Spleen (tissue), 11 donors: ENCODE measurements around the gene RGS1. TPM values are rescaled to one million over a fixed set of nuclear protein-coding genes. Genes with fewer than 3 reads are reported as not detected.
A peak's percentile ranks its signal among the peaks of the same experiment; 100 is the strongest.

Source experiments
- DNase-seq: peaks from one replicate; pipeline ENCODE4 v3.0.0-alpha.2; 2020
- H3K27ac ChIP-seq, 8 donors: fragments of 200-600 bp; sonication (generic) in 7 of 8; 1 replicate in 4 of 8; 2 replicates in 4 of 8; pipeline versions ENCODE4 v1.5.0 to v1.8.0; 2016 to 2021; ENCODE audit warnings: inconsistent platforms in 4 of 8, mild to moderate bottlenecking in 4 of 8, moderate library complexity in 1 of 8
- H3K27me3 ChIP-seq, 7 donors: fragments of 200-600 bp; sonication (generic) in 6 of 7; replicated peaks in 1 of 7; 1 replicate in 4 of 7; 2 replicates in 3 of 7; pipeline versions ENCODE4 v1.5.0 to v1.8.0; 2016 to 2021; ENCODE audit warnings: inconsistent platforms in 3 of 7, mild to moderate bottlenecking in 1 of 7
- H3K36me3 ChIP-seq, 6 donors: fragments of 200-600 bp; sonication (generic) in 5 of 6; 1 replicate in 4 of 6; 2 replicates in 2 of 6; pipeline versions ENCODE4 v1.5.0 to v1.8.0; 2016 to 2021; ENCODE audit warnings: inconsistent platforms in 2 of 6
- H3K4me1 ChIP-seq, 6 donors: fragments of 200-600 bp; sonication (generic) in 5 of 6; 1 replicate in 3 of 6; 2 replicates in 3 of 6; pipeline versions ENCODE4 v1.5.0 to v1.8.0; 2016 to 2021; ENCODE audit warnings: inconsistent platforms in 3 of 6
- H3K4me3 ChIP-seq, 8 donors: fragments of 200-600 bp; sonication (generic) in 7 of 8; 1 replicate in 4 of 8; 2 replicates in 4 of 8; pipeline versions ENCODE4 v1.5.0 to v1.8.0; 2016 to 2021; ENCODE audit warnings: inconsistent platforms in 4 of 8, mild to moderate bottlenecking in 4 of 8, moderate library complexity in 2 of 8
- H3K9me3 ChIP-seq, 8 donors: fragments of 200-600 bp; sonication (generic) in 7 of 8; 1 replicate in 4 of 8; 2 replicates in 4 of 8; pipeline versions ENCODE4 v1.5.0 to v1.8.0; 2016 to 2021; ENCODE audit warnings: inconsistent platforms in 4 of 8
- POLR2A ChIP-seq, 3 donors: fragments of 450-650 bp; IDR thresholded peaks; one replicate each; pipeline ENCODE4 v1.5.1; 2017; ENCODE audit warnings: antibody characterized with exemption in 3 of 3, mild to moderate bottlenecking in 1 of 3
- POLR2AphosphoS5 ChIP-seq, 3 donors: sonication (generic); formaldehyde crosslinking; IDR thresholded peaks; one replicate each; pipeline ENCODE4 v1.5.1; 2017; ENCODE audit warnings: antibody characterized with exemption in 3 of 3
- WGBS, 5 donors: extraction: QIAGEN DNeasy Blood & Tissue Kit in 3 of 5; methylation state at CpG; one replicate each; pipeline versions ENCODE4 v1.1.5 to v1.1.7; 2013 to 2018; 5-methylcytosine and 5-hydroxymethylcytosine counted together
- intact Hi-C: fragments of 100-400 bp; cut with DNase I; formaldehyde crosslinking; loops from one replicate; pipeline ENCODE4 v1.15.0; 2023; ENCODE audit warnings: low total_unique reads
- polyA plus RNA-seq, 3 donors: library from polyadenylated mRNA; stranded (reverse); fragments of 200-250 nt; gene quantifications; one replicate each; pipeline ENCODE4 v1.2.1, GENCODE V29; 2013
- total RNA-seq, 7 donors: library from RNA; depleted of rRNA in 3 of 7; stranded (reverse); fragments of >200 nt in 3 of 7; fragmentation: NEBNext Ultra II Directional in 4 of 7; extraction: Animal tissue kit (Norgen Biotek cat#: 25700) in 4 of 7; gene quantifications; one replicate each; pipeline versions ENCODE4 v1.1.0 to v1.2.1, GENCODE V29; 2016 to 2021
- TF ChIP-seq, protein P1 (sequence below), 11 experiments: fragments of 200-600 bp in 7 of 11; fragments of 450-650 bp in 4 of 11; sonication (generic) in 4 of 11; IDR thresholded peaks in 8 of 11; conservative IDR thresholded peaks in 3 of 11; 1 replicate in 7 of 11; 2 replicates in 4 of 11; pipeline versions ENCODE4 v1.4.0 to v1.8.0; 2016 to 2021; ENCODE audit warnings: antibody characterized with exemption in 11 of 11, inconsistent platforms in 4 of 11, mild to moderate bottlenecking in 1 of 11
- donor health status: healthy with polysubstance abuse.
- donor health status: DM: no; HTN: no; CAD: no; lungs with moderate emphysema.
- donor health status: DM: no; HTN: no; CAD: no.
- donor health status: Bipolar disorder and iron deficiency.
- donor health status: healthy.
- donor health status: DM: no; HTN: no; CAD: no.
- donor health status: DM: yes; HTN: yes; CAD: no.

The RGS1 gene
- total and polyA plus RNA-seq, 10 donors, result 15.9 to 261 (median 68.2) TPM

DNA sequence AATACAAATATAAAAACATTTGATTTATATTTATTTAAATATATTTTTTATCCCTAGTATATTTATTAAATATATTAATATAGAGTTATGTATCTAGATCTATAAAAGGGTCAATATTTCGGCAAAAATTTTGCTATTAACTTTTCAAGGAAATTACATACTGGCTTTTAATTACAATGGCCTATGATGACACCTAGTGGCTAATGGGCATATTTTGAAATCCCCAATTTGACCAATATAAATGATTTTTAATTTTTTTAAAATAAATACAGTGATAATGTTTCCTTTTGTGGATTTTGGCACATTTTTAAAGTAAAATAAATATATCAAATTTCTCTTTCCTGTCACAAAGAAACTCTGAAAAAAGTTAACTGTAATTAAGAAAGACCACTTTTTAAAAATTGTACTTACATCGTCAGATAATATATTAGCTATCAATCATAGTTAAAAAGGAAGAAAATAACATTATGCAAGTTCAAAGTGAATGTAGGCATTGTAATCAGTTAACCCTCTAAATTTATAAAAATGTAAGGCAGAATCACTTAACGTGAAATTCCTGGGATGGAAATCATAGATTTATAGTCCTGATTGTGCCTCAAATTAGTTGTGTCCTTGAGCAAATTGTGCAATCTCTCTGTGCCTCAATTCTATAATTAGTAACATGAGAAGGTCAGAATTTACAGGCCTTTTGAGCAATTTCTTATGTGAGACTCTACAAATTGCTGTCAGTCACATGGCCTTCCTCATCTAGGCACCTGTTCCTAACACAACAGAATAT is 34.7 kb downstream of the RGS1 start:
- Histone ChIP-seq H3K27me3 (no peaks in the 10 kb centered on the region), H3K4me1 (peaks cover 0 to 23% (median 17%) of the 10 kb centered on the region in 6 donors), H3K4me3 (no peak overlapping the region), H3K36me3 (no peaks in the 10 kb centered on the region), H3K27ac (no peak overlapping the region), H3K9me3 (no peaks in the 10 kb centered on the region)
- DNase-seq, result no peak
- intact Hi-C loops, result loop anchor here (5.0 kb wide), 1 partner anchor 138 kb away; no protein-coding TSS in a partner anchor
- WGBS, 5 donors, result 48 to 60% (median 56%) methylated on average over 3 of the region's 3 CpGs
- no peak for TF ChIP-seq POLR2A (IDR thresholded peaks at IDR 0.05)
- TF ChIP-seq, protein P1, sequence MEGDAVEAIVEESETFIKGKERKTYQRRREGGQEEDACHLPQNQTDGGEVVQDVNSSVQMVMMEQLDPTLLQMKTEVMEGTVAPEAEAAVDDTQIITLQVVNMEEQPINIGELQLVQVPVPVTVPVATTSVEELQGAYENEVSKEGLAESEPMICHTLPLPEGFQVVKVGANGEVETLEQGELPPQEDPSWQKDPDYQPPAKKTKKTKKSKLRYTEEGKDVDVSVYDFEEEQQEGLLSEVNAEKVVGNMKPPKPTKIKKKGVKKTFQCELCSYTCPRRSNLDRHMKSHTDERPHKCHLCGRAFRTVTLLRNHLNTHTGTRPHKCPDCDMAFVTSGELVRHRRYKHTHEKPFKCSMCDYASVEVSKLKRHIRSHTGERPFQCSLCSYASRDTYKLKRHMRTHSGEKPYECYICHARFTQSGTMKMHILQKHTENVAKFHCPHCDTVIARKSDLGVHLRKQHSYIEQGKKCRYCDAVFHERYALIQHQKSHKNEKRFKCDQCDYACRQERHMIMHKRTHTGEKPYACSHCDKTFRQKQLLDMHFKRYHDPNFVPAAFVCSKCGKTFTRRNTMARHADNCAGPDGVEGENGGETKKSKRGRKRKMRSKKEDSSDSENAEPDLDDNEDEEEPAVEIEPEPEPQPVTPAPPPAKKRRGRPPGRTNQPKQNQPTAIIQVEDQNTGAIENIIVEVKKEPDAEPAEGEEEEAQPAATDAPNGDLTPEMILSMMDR (IDR thresholded peaks at IDR 0.05 in 8 of 11, conservative IDR thresholded peaks at IDR 0.05 in 3 of 11), result peak in 10 of 11 experiments; percentile 32 to 71 (median 63)

DNA sequence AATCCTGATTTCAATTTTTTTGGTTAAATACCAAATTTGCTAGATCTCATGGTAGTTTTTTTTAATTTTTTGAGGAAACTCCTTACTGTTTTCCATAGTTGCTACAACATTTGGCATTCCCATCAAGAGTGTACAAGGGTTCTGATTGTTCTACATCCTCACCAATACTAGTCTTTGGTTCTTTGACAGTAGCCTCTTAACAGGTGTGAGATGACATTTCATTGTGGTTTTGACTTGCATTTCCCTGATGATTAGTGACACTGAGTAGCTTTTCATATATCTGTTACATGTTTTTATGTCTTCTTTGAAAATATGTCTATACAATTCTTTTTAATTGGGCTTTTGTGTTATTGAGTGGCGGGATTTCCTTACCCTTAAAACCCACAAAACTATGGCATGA is 39.5 kb downstream of the RGS1 start:
- Histone ChIP-seq H3K27ac (no peak overlapping the region), H3K36me3 (no peaks in the 10 kb centered on the region), H3K9me3 (no peaks in the 10 kb centered on the region), H3K4me1 (peaks cover 0 to 5% (median 2%) of the 10 kb centered on the region in 6 donors), H3K4me3 (no peak overlapping the region), H3K27me3 (no peaks in the 10 kb centered on the region)
- TF ChIP-seq POLR2A (IDR thresholded peaks at IDR 0.05) (no peak), POLR2AphosphoS5 (IDR thresholded peaks at IDR 0.05) (no peak)
- TF ChIP-seq, protein P1 (IDR thresholded peaks at IDR 0.05 in 8 of 11, conservative IDR thresholded peaks at IDR 0.05 in 3 of 11), result no peak
- 88 to 100% (median 94%) methylated on average over 1 of the region's 1 CpG for WGBS, 5 donors
- DNase-seq, result no peak
- intact Hi-C loops, result no loop called here

DNA sequence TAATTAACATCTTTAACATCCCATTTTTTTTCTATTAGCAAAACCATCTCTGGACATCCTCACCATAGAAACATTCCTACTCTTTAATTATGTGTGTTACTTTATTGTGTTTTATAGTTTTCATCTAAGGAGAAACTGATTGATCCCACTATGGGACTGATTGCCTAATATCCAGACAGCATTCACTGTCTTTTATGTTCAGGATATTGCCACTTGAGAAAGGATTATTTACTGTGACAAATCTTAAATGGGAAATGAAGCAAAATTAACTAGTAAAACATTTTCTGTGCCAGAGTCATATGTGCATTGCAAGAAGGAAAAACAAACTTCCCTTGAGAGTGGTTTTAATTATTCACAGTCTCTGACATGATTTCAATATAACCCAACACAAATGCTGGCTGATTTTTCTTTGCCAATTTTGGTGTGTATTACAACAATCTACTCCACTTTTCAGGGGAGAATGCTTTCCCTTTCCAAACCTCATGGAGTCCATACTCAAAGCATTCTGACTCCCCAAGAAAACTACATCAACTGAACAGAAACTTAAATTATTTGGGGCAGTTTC is 44.6 kb downstream of the RGS1 start:
- Histone ChIP-seq H3K27me3 (peaks cover 0 to 11% (median 0%) of the 10 kb centered on the region in 7 donors), H3K4me3 (no peak overlapping the region), H3K36me3 (no peaks in the 10 kb centered on the region), H3K27ac (no peak overlapping the region), H3K9me3 (peaks cover 0 to 11% (median 0%) of the 10 kb centered on the region in 8 donors), H3K4me1 (no peaks in the 10 kb centered on the region)
- intact Hi-C loops, result no loop called here
- TF ChIP-seq POLR2A (IDR thresholded peaks at IDR 0.05), result no peak
- TF ChIP-seq POLR2AphosphoS5 (IDR thresholded peaks at IDR 0.05), result no peak
- TF ChIP-seq, protein P1 (IDR thresholded peaks at IDR 0.05 in 8 of 11, conservative IDR thresholded peaks at IDR 0.05 in 3 of 11), result no peak
- DNase-seq, result no peak
